H1 (cell line): ENCODE data around the gene MCM9. TPM values are rescaled to one million over a fixed set of nuclear protein-coding genes. Genes with fewer than 3 reads are reported as not detected.

Source experiments
- CTCF ChIA-PET: fragments of 300-600 bp; sonication (Branson Sonifier 250); formaldehyde crosslinking; loops from one replicate; lab custom pipeline; 2021; ENCODE audit not compliant: partially characterized antibody; lab: Charles Lee
- POLR2A ChIA-PET: fragments of 300-600 bp; sonication (Branson Sonifier 250); formaldehyde crosslinking; loops from one replicate; lab custom pipeline; 2021; ENCODE audit warnings: inconsistent platforms; ENCODE audit not compliant: partially characterized antibody; lab: Charles Lee
- DNase-seq, 2 experiments: peaks; one replicate each; pipeline versions ENCODE4 v3.0.0 to v3.0.0-alpha.2; 2010 to 2022; ENCODE audit warnings: low spot score in 2 of 2, low read depth in 1 of 2, mixed read lengths in 1 of 2
- FAIRE-seq: peaks from 2 replicates; lab custom pipeline; 2011; peaks lifted over from hg19 to GRCh38; lab: Jason Lieb, UNC
- H2AFZ ChIP-seq: 2 replicates; pipeline ENCODE4 v1.8.1; 2012; ENCODE audit warnings: low read length, inconsistent platforms
- H2AK5ac ChIP-seq: 2 replicates; pipeline ENCODE4 v1.6.1; 2013; ENCODE audit warnings: low read depth, low read length
- H2BK120ac ChIP-seq: replicated peaks from 2 replicates; pipeline ENCODE3; 2013; ENCODE audit warnings: low read depth, low read length, inconsistent platforms
- H2BK12ac ChIP-seq: 2 replicates; pipeline ENCODE4 v1.6.1; 2013; ENCODE audit warnings: low read depth, low read length
- H2BK15ac ChIP-seq: 2 replicates; pipeline ENCODE4 v1.6.1; 2013; ENCODE audit warnings: low read length
- H2BK20ac ChIP-seq: 2 replicates; pipeline ENCODE4 v1.6.1; 2013; ENCODE audit warnings: low read length
- H2BK5ac ChIP-seq: 2 replicates; pipeline ENCODE4 v1.6.1; 2013; ENCODE audit warnings: low read depth, low read length
- H3K14ac ChIP-seq: 2 replicates; pipeline ENCODE4 v1.6.1; 2013; ENCODE audit warnings: inconsistent platforms; ENCODE audit not compliant: insufficient read length
- H3K18ac ChIP-seq: 2 replicates; pipeline ENCODE4 v1.6.1; 2013; ENCODE audit warnings: low read length; ENCODE audit errors: extremely low read depth
- H3K23ac ChIP-seq: 2 replicates; pipeline ENCODE4 v1.6.1; 2013; ENCODE audit warnings: inconsistent platforms; ENCODE audit not compliant: insufficient read length
- H3K23me2 ChIP-seq: 2 replicates; pipeline ENCODE4 v1.6.1; 2013; ENCODE audit warnings: low read depth, low read length
- H3K27ac ChIP-seq: 2 replicates; pipeline ENCODE4 v1.6.1; 2011; ENCODE audit warnings: low read depth, low read length, inconsistent platforms
- H3K27me3 ChIP-seq, 4 experiments: replicated peaks in 1 of 4; 1 replicate in 1 of 4; 2 replicates in 3 of 4; pipeline versions ENCODE4 v1.6.1 to v1.8.1; 2011 to 2013; ENCODE audit warnings: low read length in 3 of 4, mild to moderate bottlenecking in 3 of 4, inconsistent platforms in 2 of 4, mixed read lengths in 2 of 4, moderate library complexity in 1 of 4; ENCODE audit not compliant: control insufficient read depth in 3 of 4, insufficient read depth in 3 of 4; ENCODE audit errors: extremely low read depth in 1 of 4
- H3K36me3 ChIP-seq, 4 experiments: 2 replicates each; pipeline versions ENCODE4 v1.6.1 to v1.8.1; 2011 to 2013; ENCODE audit warnings: mild to moderate bottlenecking in 4 of 4, low read length in 3 of 4, moderate library complexity in 2 of 4, control low read depth in 1 of 4, inconsistent platforms in 1 of 4; ENCODE audit not compliant: insufficient read depth in 4 of 4, control insufficient read depth in 2 of 4
- H3K4ac ChIP-seq: replicated peaks from 2 replicates; pipeline ENCODE3; 2013; ENCODE audit warnings: low read length, low read depth, mixed read lengths, inconsistent platforms; ENCODE audit not compliant: insufficient read length
- H3K4me1 ChIP-seq, 4 experiments: replicated peaks in 1 of 4; 1 replicate in 1 of 4; 2 replicates in 3 of 4; pipeline versions ENCODE4 v1.6.1 to v1.8.1; 2011 to 2013; ENCODE audit warnings: low read length in 3 of 4, inconsistent platforms in 2 of 4, mixed read lengths in 1 of 4; ENCODE audit not compliant: insufficient read depth in 4 of 4, control insufficient read depth in 3 of 4
- H3K4me2 ChIP-seq, 2 experiments: 2 replicates each; pipeline versions ENCODE4 v1.6.1 to v1.8.1; 2011 to 2013; ENCODE audit warnings: low read depth in 2 of 2, low read length in 2 of 2, control low read depth in 1 of 2, inconsistent platforms in 1 of 2, mild to moderate bottlenecking in 1 of 2; ENCODE audit not compliant: insufficient read depth in 1 of 2
- H3K4me3 ChIP-seq, 4 experiments: fragments of 200-600, 300-600 bp in 1 of 4; sonication (generic), shearing (Covaris generic), sonication (Bioruptor Twin) in 1 of 4; 2 replicates each; pipeline versions ENCODE4 v1.5.1 to v1.8.1; 2011 to 2016; ENCODE audit warnings: low read length in 4 of 4, low read depth in 3 of 4, control low read depth in 2 of 4, inconsistent platforms in 2 of 4, mild to moderate bottlenecking in 2 of 4, mixed read lengths in 1 of 4, moderate library complexity in 1 of 4; ENCODE audit not compliant: insufficient read depth in 2 of 4; ENCODE audit errors: extremely low read depth in 1 of 4
- H3K56ac ChIP-seq: replicated peaks from 2 replicates; pipeline ENCODE3; 2013; ENCODE audit warnings: low read depth, mild to moderate bottlenecking, mixed read lengths, low read length, inconsistent platforms; ENCODE audit not compliant: insufficient read length
- H3K79me1 ChIP-seq: 2 replicates; pipeline ENCODE4 v1.6.1; 2013; ENCODE audit warnings: low read depth, low read length, control low read depth
- H3K79me2 ChIP-seq, 2 experiments: 2 replicates each; pipeline versions ENCODE4 v1.6.1 to v1.8.1; 2012 to 2013; ENCODE audit warnings: low read length in 2 of 2, mild to moderate bottlenecking in 2 of 2, inconsistent platforms in 1 of 2; ENCODE audit not compliant: insufficient read depth in 2 of 2, control insufficient read depth in 1 of 2
- H3K9ac ChIP-seq, 4 experiments: replicated peaks in 1 of 4; 1 replicate in 1 of 4; 2 replicates in 3 of 4; pipeline versions ENCODE4 v1.6.1 to v1.8.1; 2011 to 2013; ENCODE audit warnings: low read depth in 3 of 4, low read length in 3 of 4, control low read depth in 2 of 4, mild to moderate bottlenecking in 2 of 4, moderate library complexity in 2 of 4, inconsistent platforms in 1 of 4; ENCODE audit errors: extremely low read depth in 1 of 4
- H3K9me3 ChIP-seq, 2 experiments: 2 replicates each; pipeline versions ENCODE4 v1.6.1 to v1.8.1; 2012 to 2013; ENCODE audit warnings: mild to moderate bottlenecking in 2 of 2, moderate library complexity in 2 of 2, control low read depth in 1 of 2, inconsistent platforms in 1 of 2, low read depth in 1 of 2, low read length in 1 of 2, mixed read lengths in 1 of 2; ENCODE audit not compliant: insufficient read depth in 2 of 2
- H4K20me1 ChIP-seq, 2 experiments: replicated peaks in 1 of 2; 2 replicates each; pipeline versions ENCODE3 to v1.8.1; 2011 to 2013; ENCODE audit warnings: inconsistent platforms in 2 of 2, low read length in 2 of 2, mild to moderate bottlenecking in 1 of 2; ENCODE audit not compliant: insufficient read depth in 2 of 2, control insufficient read depth in 1 of 2
- H4K5ac ChIP-seq: 2 replicates; pipeline ENCODE4 v1.6.1; 2013; ENCODE audit warnings: low read length, low read depth, mixed read lengths, inconsistent platforms; ENCODE audit not compliant: insufficient read length
- H4K8ac ChIP-seq: 2 replicates; pipeline ENCODE4 v1.8.0; 2013; ENCODE audit warnings: mild to moderate bottlenecking, moderate library complexity, low read length, inconsistent platforms; ENCODE audit not compliant: insufficient read depth; ENCODE audit errors: extremely low read depth
- H4K91ac ChIP-seq: replicated peaks from 2 replicates; pipeline ENCODE3; 2013; ENCODE audit warnings: low read length, mixed read lengths, inconsistent platforms; ENCODE audit not compliant: insufficient read length
- HDAC6 ChIP-seq: IDR thresholded peaks from one replicate; pipeline ENCODE4 v1.7.1; 2012; ENCODE audit warnings: low read depth, mild to moderate bottlenecking, inconsistent platforms, low read length, moderate library complexity
- JUND ChIP-seq: IDR thresholded peaks from 2 replicates; pipeline ENCODE4 v1.6.1; 2011; ENCODE audit warnings: mild to moderate bottlenecking, improper control_type of control experiment, low read length
- WGBS, 2 experiments: shearing (Covaris generic) in 1 of 2; methylation state at CpG; one replicate each; pipeline versions ENCODE4 v1.1.6 to v1.1.7; 2013 to 2015; ENCODE audit warnings: low lambda C conversion rate in 2 of 2, mixed read lengths in 2 of 2, inconsistent platforms in 1 of 2, low coverage in 1 of 2, missing lambda C conversion rate in 1 of 2; ENCODE audit not compliant: insufficient replicate concordance in 2 of 2, insufficient coverage in 1 of 2, insufficient read length in 1 of 2; ENCODE audit errors: extremely low coverage in 1 of 2, missing lambda C conversion rate in 1 of 2; 5-methylcytosine and 5-hydroxymethylcytosine counted together
- polyA plus RNA-seq, 7 experiments: library from polyadenylated mRNA; depleted of rRNA in 3 of 7; stranded (reverse) in 5 of 7; unstranded in 2 of 7; fragments of >200 nt in 5 of 7; fragments of 200-250 nt in 2 of 7; gene quantifications; 1 replicate in 5 of 7; 2 replicates in 1 of 7; 4 replicates in 1 of 7; pipeline versions ENCODE4 v1.2.1 to v1.2.3, GENCODE V29; 2011 to 2013; ENCODE audit warnings: missing spikeins in 2 of 7, mixed read lengths in 2 of 7
- total RNA-seq: library from RNA; stranded (reverse); fragmentation: NEBNext Ultra II Directional; extraction: Animal tissue kit (Norgen Biotek cat#: 25700); gene quantifications from 2 replicates; pipeline ENCODE4 v1.2.1, GENCODE V29; 2021

MCM9 gene
- total and polyA plus RNA-seq, 2 of the 8 experiments (the other 6 are each of a cell fraction or from before 2014, with no cell fraction given), result 3.7 to 11.4 TPM

GRCh38 chr6:118974790-118975189 lies 39.8 kb upstream of the MCM9 start:
- POLR2A ChIA-PET, result no interaction called here
- Histone ChIP-seq H4K20me1 (no peaks in the 10 kb centered on the region), H3K79me2 (no peaks in the 10 kb centered on the region), H3K4me2 (no peak overlapping the region), H3K9me3 (no peaks in the 10 kb centered on the region), H3K79me1 (no peaks in the 10 kb centered on the region), H3K23ac (no peak overlapping the region), H3K9ac (no peak overlapping the region), H3K27me3 (no peaks in the 10 kb centered on the region), H4K8ac (no peak overlapping the region), H4K91ac (no peak overlapping the region), H3K4me1 (peaks cover 0 to 5% (median 2%) of the 10 kb centered on the region in 4 experiments; a peak in 2 of 7 replicates), H3K27ac (no peak overlapping the region), H3K14ac (no peak overlapping the region), H3K36me3 (peaks cover 0 to 7% (median 2%) of the 10 kb centered on the region in 4 experiments; a peak in 3 of 8 replicates), H2BK120ac (no peak overlapping the region), H2AK5ac (no peak overlapping the region), H2BK20ac (no peak overlapping the region), H2BK12ac (no peak overlapping the region), H4K5ac (no peak overlapping the region), H2AFZ (no peak overlapping the region), H2BK5ac (no peak overlapping the region), H3K4me3 (no peak overlapping the region), H3K18ac (no peak overlapping the region), H2BK15ac (no peak overlapping the region), H3K4ac (no peak overlapping the region), H3K23me2 (no peaks in the 10 kb centered on the region), H3K56ac (no peak overlapping the region)
- FAIRE-seq, result no peak
- CTCF ChIA-PET, result interaction anchor here (1.0 to 7.6 kb wide), 4 partner anchors 11 to 241 kb away, joined by 3 to 146 read pairs (median 4); no protein-coding TSS in a partner anchor
- no peak for TF ChIP-seq HDAC6
- no peak for TF ChIP-seq JUND
- 80% methylated on average over 1 of the region's 1 CpG; no CpG with 5 or more reads in 1 of the 2 experiments for WGBS, 2 experiments
- no peak for DNase-seq
